ENCODE data around the gene INHBA.

INHBA gene

DNA sequence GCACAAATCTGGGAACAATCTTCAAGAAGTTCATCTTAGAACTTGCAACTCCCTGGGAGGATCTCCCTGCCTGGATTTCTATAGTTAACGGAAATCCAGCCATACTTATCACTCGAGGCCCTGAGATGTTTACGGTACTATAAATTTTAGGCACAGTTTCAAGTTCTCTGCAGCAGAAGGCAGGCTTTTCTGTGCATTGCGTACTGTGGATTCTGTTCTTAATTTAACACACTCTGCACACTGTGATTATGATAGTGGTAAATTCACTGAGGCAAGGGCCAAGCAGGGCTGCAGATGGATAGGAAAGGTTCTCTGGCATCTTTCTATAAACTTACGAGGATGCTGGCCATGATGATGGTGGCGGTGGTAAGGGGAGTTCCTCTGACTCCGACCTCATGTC, 10.6 kb downstream of the INHBA start:
- Histone ChIP-seq H4K20me1 (ENCODE audit: insufficient read depth, low read length) (no peaks in the 10 kb centered on the region), H3K79me2 (ENCODE audit: insufficient read depth, low read length) (no peaks in the 10 kb centered on the region), H3K36me3 (ENCODE audit: insufficient read depth, low read length) (no peaks in the 10 kb centered on the region), H3F3A (ENCODE audit: insufficient read depth, low read length) (no peaks in the 10 kb centered on the region), H3K9me2 (ENCODE audit: low read depth, low read length) (no peaks in the 10 kb centered on the region), H3K27ac (ENCODE audit: low read depth, low read length, poor library complexity, severe bottlenecking) (no peak overlapping the region), H3K9me3 (ENCODE audit: low read length) (no peaks in the 10 kb centered on the region), H2AFZ (ENCODE audit: low read length) (no peak overlapping the region), H3K27me3 (ENCODE audit: insufficient read depth, low read length) (no peaks in the 10 kb centered on the region; the same call in 1 of the 2 replicates), H3K4me1 (ENCODE audit: insufficient read depth, low read length, severe bottlenecking) (no peaks in the 10 kb centered on the region), H3K4me2 (ENCODE audit: low read length) (no peak overlapping the region), H3K4me3 (ENCODE audit: low read depth, low read length, poor library complexity, severe bottlenecking) (no peak overlapping the region), H3K9ac (ENCODE audit: low read length) (no peak overlapping the region)
- TF ChIP-seq, protein P1, sequence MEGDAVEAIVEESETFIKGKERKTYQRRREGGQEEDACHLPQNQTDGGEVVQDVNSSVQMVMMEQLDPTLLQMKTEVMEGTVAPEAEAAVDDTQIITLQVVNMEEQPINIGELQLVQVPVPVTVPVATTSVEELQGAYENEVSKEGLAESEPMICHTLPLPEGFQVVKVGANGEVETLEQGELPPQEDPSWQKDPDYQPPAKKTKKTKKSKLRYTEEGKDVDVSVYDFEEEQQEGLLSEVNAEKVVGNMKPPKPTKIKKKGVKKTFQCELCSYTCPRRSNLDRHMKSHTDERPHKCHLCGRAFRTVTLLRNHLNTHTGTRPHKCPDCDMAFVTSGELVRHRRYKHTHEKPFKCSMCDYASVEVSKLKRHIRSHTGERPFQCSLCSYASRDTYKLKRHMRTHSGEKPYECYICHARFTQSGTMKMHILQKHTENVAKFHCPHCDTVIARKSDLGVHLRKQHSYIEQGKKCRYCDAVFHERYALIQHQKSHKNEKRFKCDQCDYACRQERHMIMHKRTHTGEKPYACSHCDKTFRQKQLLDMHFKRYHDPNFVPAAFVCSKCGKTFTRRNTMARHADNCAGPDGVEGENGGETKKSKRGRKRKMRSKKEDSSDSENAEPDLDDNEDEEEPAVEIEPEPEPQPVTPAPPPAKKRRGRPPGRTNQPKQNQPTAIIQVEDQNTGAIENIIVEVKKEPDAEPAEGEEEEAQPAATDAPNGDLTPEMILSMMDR (IDR thresholded peaks at IDR 0.05; ENCODE audit: low read length) = no peak
- no peak for TF ChIP-seq EZH2 (IDR thresholded peaks at IDR 0.05; ENCODE audit: borderline replicate concordance, low read length)

DNA sequence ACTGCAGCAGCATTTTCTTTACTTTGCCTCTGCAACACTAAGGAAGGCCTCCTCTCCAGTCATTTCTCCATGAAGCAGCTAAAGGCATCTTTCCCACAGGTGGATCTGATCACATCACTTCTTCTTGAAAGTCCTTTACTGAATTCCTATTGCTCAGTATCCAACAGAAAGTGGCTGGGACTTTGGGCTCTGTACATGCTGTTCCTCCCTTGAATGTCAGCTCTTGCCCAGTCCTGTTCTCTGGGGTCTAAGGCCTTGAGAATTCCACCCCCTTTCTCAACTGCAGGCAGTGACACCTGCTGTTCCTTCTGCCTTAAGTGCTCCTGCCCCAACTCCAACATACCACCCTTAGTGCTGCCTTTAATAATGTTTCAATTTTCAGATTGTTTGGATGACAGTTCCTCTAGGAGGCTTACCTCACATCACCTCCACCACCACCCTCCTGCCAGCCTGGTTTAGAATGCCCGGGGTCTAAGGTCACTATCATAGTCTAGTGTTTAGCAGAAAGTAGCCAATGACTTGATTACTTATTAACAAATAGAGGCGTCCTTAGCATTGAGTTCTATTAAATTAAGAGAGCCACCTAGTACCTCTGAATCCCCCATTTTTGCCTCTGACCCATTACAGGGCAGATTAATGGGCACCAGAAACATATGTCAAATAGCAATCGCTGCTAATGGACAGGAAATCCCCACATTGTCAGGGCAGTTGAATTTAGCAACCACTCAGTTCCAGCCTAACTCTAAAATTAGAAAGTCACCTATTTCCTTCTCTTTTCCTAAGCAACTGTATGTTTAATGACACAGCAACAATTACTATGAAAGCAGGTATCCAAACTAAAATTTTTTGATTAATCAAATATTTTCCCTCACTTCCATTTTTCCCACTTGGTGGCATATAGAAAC, 11.4 kb downstream of the INHBA start:
- H3K27ac ChIP-seq (ENCODE audit: low read depth, low read length, poor library complexity, severe bottlenecking) = no peak overlapping the region
- TF ChIP-seq, protein P1 (IDR thresholded peaks at IDR 0.05; ENCODE audit: low read length) = no peak
- TF ChIP-seq EZH2 (IDR thresholded peaks at IDR 0.05; ENCODE audit: borderline replicate concordance, low read length) = no peak
- no peaks in the 10 kb centered on the region for H3K36me3 ChIP-seq (ENCODE audit: insufficient read depth, low read length)
- H4K20me1 ChIP-seq (ENCODE audit: insufficient read depth, low read length) = no peaks in the 10 kb centered on the region
- H3K27me3 ChIP-seq (ENCODE audit: insufficient read depth, low read length) = no peaks in the 10 kb centered on the region; the same call in 1 of the 2 replicates
- no peaks in the 10 kb centered on the region for H3K4me1 ChIP-seq (ENCODE audit: insufficient read depth, low read length, severe bottlenecking)
- H3K9ac ChIP-seq (ENCODE audit: low read length) = no peak overlapping the region
- no peaks in the 10 kb centered on the region for H3K9me2 ChIP-seq (ENCODE audit: low read depth, low read length)
- no peaks in the 10 kb centered on the region for H3F3A ChIP-seq (ENCODE audit: insufficient read depth, low read length)
- H3K4me3 ChIP-seq (ENCODE audit: low read depth, low read length, poor library complexity, severe bottlenecking) = no peak overlapping the region
- no peaks in the 10 kb centered on the region for H3K9me3 ChIP-seq (ENCODE audit: low read length)
- H2AFZ ChIP-seq (ENCODE audit: low read length) = no peak overlapping the region
- no peak overlapping the region for H3K4me2 ChIP-seq (ENCODE audit: low read length)
- H3K79me2 ChIP-seq (ENCODE audit: insufficient read depth, low read length) = no peaks in the 10 kb centered on the region

DNA sequence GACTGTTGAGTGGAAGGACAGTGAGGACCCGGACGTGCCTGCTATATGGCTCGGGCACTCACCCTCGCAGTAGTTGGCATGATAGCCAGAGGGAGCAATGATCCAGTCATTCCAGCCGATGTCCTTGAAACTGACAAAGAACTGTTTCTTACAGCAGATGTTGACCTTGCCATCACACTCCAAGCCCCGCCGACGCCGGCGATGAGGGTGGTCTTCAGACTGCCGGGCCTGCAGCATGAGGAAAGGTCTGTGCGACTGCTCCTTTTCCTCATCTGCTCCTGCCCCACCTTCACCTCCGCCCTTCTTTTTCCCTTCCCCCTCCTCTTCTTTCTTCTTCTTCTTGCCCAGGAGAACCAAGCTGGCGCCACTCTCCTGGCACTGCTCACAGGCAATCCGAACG, 13.1 kb downstream of the INHBA start:
- H3K27ac ChIP-seq (ENCODE audit: low read depth, low read length, poor library complexity, severe bottlenecking) = no peak overlapping the region
- H3K27me3 ChIP-seq (ENCODE audit: insufficient read depth, low read length) = no peaks in the 10 kb centered on the region; the same call in 1 of the 2 replicates
- no peak overlapping the region for H3K4me2 ChIP-seq (ENCODE audit: low read length)
- no peaks in the 10 kb centered on the region for H3K4me1 ChIP-seq (ENCODE audit: insufficient read depth, low read length, severe bottlenecking)
- H3K4me3 ChIP-seq (ENCODE audit: low read depth, low read length, poor library complexity, severe bottlenecking) = no peak overlapping the region
- no peaks in the 10 kb centered on the region for H3K9me2 ChIP-seq (ENCODE audit: low read depth, low read length)
- H3K36me3 ChIP-seq (ENCODE audit: insufficient read depth, low read length) = no peaks in the 10 kb centered on the region
- TF ChIP-seq, protein P1 (IDR thresholded peaks at IDR 0.05; ENCODE audit: low read length) = no peak
- TF ChIP-seq EZH2 (IDR thresholded peaks at IDR 0.05; ENCODE audit: borderline replicate concordance, low read length) = no peak
- H3K9ac ChIP-seq (ENCODE audit: low read length) = no peak overlapping the region
- H3F3A ChIP-seq (ENCODE audit: insufficient read depth, low read length) = no peaks in the 10 kb centered on the region
- no peak overlapping the region for H2AFZ ChIP-seq (ENCODE audit: low read length)
- no peaks in the 10 kb centered on the region for H4K20me1 ChIP-seq (ENCODE audit: insufficient read depth, low read length)
- H3K79me2 ChIP-seq (ENCODE audit: insufficient read depth, low read length) = no peaks in the 10 kb centered on the region
- no peaks in the 10 kb centered on the region for H3K9me3 ChIP-seq (ENCODE audit: low read length)
